K562 (cell line): Measurements from ENCODE around the gene TOMM40L. TPM values are rescaled to one million over a fixed set of nuclear protein-coding genes. Genes with fewer than 3 reads are reported as not detected.

ENCODE experiments used
- CCAR2 ChIP-seq: fragments of 200-400 bp; formaldehyde crosslinking; IDR thresholded peaks from 2 replicates; pipeline ENCODE4 v1.6.1; 2017; ENCODE audit warnings: mild to moderate bottlenecking, low read depth, low read length
- CREB1 ChIP-seq, 2 experiments: sonication (generic) in 1 of 2; formaldehyde crosslinking in 1 of 2; IDR thresholded peaks; 2 replicates each; pipeline versions ENCODE4 v1.6.1 to v1.8.0; 2012 to 2022; ENCODE audit warnings: inconsistent platforms in 1 of 2, mild to moderate bottlenecking in 1 of 2, missing genetic modification reagents in 1 of 2, moderate library complexity in 1 of 2
- DIDO1 ChIP-seq: fragments of 450-650 bp; IDR thresholded peaks from 2 replicates; pipeline ENCODE4 v1.6.1; 2016; ENCODE audit warnings: low read depth, missing biosample characterization, missing genetic modification characterization
- HDAC6 ChIP-seq: IDR thresholded peaks from 2 replicates; pipeline ENCODE4 v1.6.1; 2012; ENCODE audit warnings: low read depth, mild to moderate bottlenecking, control low read depth, inconsistent platforms, low read length, moderate library complexity
- IRF2 ChIP-seq: sonication (generic); formaldehyde crosslinking; IDR thresholded peaks from 2 replicates; pipeline ENCODE4 v1.8.1; 2022; ENCODE audit warnings: mild to moderate bottlenecking, missing genetic modification reagents
- KAT8 ChIP-seq: fragments of 450-650 bp; IDR thresholded peaks from 2 replicates; pipeline ENCODE4 v1.6.1; 2016; ENCODE audit warnings: low read depth, mild to moderate bottlenecking
- PHF21A ChIP-seq: fragments of 450-650 bp; IDR thresholded peaks from 2 replicates; pipeline ENCODE4 v1.6.1; 2017; ENCODE audit warnings: low read depth, borderline replicate concordance
- PTTG1 ChIP-seq: fragments of 450-650 bp; IDR thresholded peaks from 2 replicates; pipeline ENCODE4 v1.6.1; 2016; ENCODE audit warnings: low read depth, mild to moderate bottlenecking, missing genetic modification characterization, missing compliant biosample characterization
- RHOXF2B ChIP-seq: fragments of 250-450 bp; sonication (Bioruptor Pico); conservative IDR thresholded peaks from 2 replicates; pipeline ENCODE4 v1.5.1; 2021
- SMARCA5 ChIP-seq: fragments of 450-650 bp; IDR thresholded peaks from 2 replicates; pipeline ENCODE4 v1.6.1; 2016
- SP2 ChIP-seq: IDR thresholded peaks from 2 replicates; pipeline ENCODE4 v1.6.1; 2011; ENCODE audit warnings: mild to moderate bottlenecking, low read depth, low read length, moderate library complexity; ENCODE audit not compliant: poor library complexity, severe bottlenecking; ENCODE audit errors: extremely low read depth
- SRSF1 ChIP-seq: fragments of 200-400 bp; formaldehyde crosslinking; IDR thresholded peaks from 2 replicates; pipeline ENCODE4 v1.6.1; 2017; ENCODE audit warnings: mild to moderate bottlenecking, low read depth, low read length, moderate library complexity
- TOE1 ChIP-seq, 2 experiments: fragments of 450-650 bp in 1 of 2; sonication (generic) in 1 of 2; formaldehyde crosslinking in 1 of 2; IDR thresholded peaks; 2 replicates each; pipeline versions ENCODE4 v1.7.1 to v1.8.0; 2016 to 2022; ENCODE audit warnings: borderline replicate concordance in 2 of 2, mild to moderate bottlenecking in 2 of 2, antibody characterized with exemption in 1 of 2, inconsistent platforms in 1 of 2, low read depth in 1 of 2, missing genetic modification reagents in 1 of 2, moderate library complexity in 1 of 2
- U2AF1 ChIP-seq: fragments of 200-400 bp; formaldehyde crosslinking; optimal IDR thresholded peaks from 2 replicates; pipeline ENCODE3; 2017; ENCODE audit warnings: mild to moderate bottlenecking, low read depth, low read length, moderate library complexity
- ZNF311 ChIP-seq: fragments of 250-450 bp; sonication (Bioruptor Pico); IDR thresholded peaks from 2 replicates; pipeline ENCODE4 v1.4.0; 2020; ENCODE audit warnings: mild to moderate bottlenecking, moderate library complexity
- polyA plus RNA-seq, 8 experiments: library from polyadenylated mRNA; depleted of rRNA in 4 of 8; stranded (reverse) in 5 of 8; unstranded in 3 of 8; fragments of >200 nt; fragmentation: Nextera tagmentation in 2 of 8; fragmentation: Illumina TruSeq in 1 of 8; extraction: Ambion mirVana in 2 of 8; extraction: Trizol in 1 of 8; gene quantifications; 2 replicates each; pipeline versions ENCODE4 v1.2.1 to v1.2.3, GENCODE V29; 2011 to 2014; ENCODE audit warnings: inconsistent platforms in 1 of 8, missing spikeins in 1 of 8
- total RNA-seq, 7 experiments: library from RNA; depleted of rRNA in 6 of 7; stranded (reverse); fragments of >200 nt in 6 of 7; fragmentation: Illumina TruSeq in 2 of 7; extraction: Trizol in 2 of 7; gene quantifications; 2 replicates each; pipeline versions ENCODE4 v1.2.1 to v1.2.3, GENCODE V29; 2011 to 2021; ENCODE audit warnings: low replicate concordance in 1 of 7
- TF ChIP-seq, protein P1 (sequence below), 2 experiments: fragments of 150-350 bp in 1 of 2; IDR thresholded peaks; 2 replicates each; pipeline ENCODE4 v1.6.1; 2012 to 2016; ENCODE audit warnings: low read depth in 2 of 2, low read length in 2 of 2, mild to moderate bottlenecking in 1 of 2, moderate library complexity in 1 of 2
- TF ChIP-seq, protein P2 (sequence below): sonication (generic); formaldehyde crosslinking; IDR thresholded peaks from 2 replicates; pipeline ENCODE4 v1.8.0; 2022; ENCODE audit warnings: mild to moderate bottlenecking, missing genetic modification reagents
- TF ChIP-seq, protein P3 (sequence below): IDR thresholded peaks from 2 replicates; pipeline ENCODE4 v1.6.1; 2014; ENCODE audit warnings: antibody characterized with exemption

The TOMM40L gene
- total and polyA plus RNA-seq, 9 of the 15 experiments (the other 6 are each of a cell fraction or from before 2014, with no cell fraction given): 9.6 to 33.6 (median 25.2) TPM

DNA sequence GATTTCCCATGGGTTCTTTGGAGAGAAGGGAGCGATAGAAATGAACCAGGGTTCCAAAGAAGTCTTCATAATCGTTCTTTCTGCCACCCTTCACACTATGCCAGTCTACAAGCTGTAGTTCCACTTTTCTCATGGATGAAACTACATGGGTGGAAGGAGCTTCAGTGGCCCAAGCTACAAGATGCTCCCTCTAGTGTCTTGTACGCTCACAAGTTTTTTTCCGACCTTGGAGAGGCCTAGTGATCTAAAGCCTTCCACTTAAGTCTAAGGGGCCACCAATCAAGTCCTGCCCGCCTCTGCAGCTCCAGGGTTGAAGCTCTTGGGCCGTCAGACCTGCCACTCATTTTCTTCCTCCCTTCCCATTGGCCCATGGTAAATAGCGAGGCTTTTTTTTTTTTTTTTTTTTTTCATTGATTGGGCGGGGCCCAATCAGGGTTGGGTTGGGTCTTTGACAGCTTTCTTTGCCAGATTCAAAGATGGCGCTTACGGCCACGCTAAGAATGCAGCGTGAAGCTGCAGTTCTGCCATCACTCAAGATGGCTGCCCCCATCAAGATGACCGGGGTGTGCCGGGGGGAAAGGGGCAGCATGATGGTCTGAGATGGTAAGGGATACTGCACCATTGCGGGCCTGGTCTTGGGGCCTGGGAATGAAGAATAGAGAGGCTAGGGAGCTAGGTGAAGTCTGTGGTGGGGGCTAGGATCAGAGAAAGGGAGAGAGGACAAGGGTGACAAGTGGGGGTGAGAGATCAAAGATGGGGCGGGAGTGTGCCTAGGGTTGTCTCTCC is at the start of gene TOMM40L (continued):
- TF ChIP-seq, protein P1, sequence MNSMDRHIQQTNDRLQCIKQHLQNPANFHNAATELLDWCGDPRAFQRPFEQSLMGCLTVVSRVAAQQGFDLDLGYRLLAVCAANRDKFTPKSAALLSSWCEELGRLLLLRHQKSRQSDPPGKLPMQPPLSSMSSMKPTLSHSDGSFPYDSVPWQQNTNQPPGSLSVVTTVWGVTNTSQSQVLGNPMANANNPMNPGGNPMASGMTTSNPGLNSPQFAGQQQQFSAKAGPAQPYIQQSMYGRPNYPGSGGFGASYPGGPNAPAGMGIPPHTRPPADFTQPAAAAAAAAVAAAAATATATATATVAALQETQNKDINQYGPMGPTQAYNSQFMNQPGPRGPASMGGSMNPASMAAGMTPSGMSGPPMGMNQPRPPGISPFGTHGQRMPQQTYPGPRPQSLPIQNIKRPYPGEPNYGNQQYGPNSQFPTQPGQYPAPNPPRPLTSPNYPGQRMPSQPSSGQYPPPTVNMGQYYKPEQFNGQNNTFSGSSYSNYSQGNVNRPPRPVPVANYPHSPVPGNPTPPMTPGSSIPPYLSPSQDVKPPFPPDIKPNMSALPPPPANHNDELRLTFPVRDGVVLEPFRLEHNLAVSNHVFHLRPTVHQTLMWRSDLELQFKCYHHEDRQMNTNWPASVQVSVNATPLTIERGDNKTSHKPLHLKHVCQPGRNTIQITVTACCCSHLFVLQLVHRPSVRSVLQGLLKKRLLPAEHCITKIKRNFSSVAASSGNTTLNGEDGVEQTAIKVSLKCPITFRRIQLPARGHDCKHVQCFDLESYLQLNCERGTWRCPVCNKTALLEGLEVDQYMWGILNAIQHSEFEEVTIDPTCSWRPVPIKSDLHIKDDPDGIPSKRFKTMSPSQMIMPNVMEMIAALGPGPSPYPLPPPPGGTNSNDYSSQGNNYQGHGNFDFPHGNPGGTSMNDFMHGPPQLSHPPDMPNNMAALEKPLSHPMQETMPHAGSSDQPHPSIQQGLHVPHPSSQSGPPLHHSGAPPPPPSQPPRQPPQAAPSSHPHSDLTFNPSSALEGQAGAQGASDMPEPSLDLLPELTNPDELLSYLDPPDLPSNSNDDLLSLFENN (IDR thresholded peaks at IDR 0.05; ENCODE audit: low read depth in 2 of 2, low read length in 2 of 2): no peak
- TF ChIP-seq PHF21A: no peak
- no peak for TF ChIP-seq KAT8
- TF ChIP-seq CCAR2: no peak
- TF ChIP-seq RHOXF2B (CRISPR knock-in tag): no peak
- peak; percentile 77 for TF ChIP-seq DIDO1 (tag)
- no peak for TF ChIP-seq SMARCA5
- no peak for TF ChIP-seq ZNF311 (CRISPR knock-in tag)
- TF ChIP-seq SRSF1: no peak
- no peak for TF ChIP-seq U2AF1
- peak; percentile 69 for TF ChIP-seq SP2
- no peak for TF ChIP-seq TOE1 (IDR thresholded peaks at IDR 0.05; ENCODE audit: borderline replicate concordance)
- no peak for TF ChIP-seq TOE1 (CRISPR knock-in tag; IDR thresholded peaks at IDR 0.05; ENCODE audit: borderline replicate concordance, low read depth)
- TF ChIP-seq CREB1 (IDR thresholded peaks at IDR 0.05): no peak
- TF ChIP-seq CREB1 (CRISPR knock-in tag; IDR thresholded peaks at IDR 0.05): peak; percentile 27; the same call in 1 of the 2 replicates
- no peak for TF ChIP-seq IRF2 (CRISPR knock-in tag)
- TF ChIP-seq, protein P2, sequence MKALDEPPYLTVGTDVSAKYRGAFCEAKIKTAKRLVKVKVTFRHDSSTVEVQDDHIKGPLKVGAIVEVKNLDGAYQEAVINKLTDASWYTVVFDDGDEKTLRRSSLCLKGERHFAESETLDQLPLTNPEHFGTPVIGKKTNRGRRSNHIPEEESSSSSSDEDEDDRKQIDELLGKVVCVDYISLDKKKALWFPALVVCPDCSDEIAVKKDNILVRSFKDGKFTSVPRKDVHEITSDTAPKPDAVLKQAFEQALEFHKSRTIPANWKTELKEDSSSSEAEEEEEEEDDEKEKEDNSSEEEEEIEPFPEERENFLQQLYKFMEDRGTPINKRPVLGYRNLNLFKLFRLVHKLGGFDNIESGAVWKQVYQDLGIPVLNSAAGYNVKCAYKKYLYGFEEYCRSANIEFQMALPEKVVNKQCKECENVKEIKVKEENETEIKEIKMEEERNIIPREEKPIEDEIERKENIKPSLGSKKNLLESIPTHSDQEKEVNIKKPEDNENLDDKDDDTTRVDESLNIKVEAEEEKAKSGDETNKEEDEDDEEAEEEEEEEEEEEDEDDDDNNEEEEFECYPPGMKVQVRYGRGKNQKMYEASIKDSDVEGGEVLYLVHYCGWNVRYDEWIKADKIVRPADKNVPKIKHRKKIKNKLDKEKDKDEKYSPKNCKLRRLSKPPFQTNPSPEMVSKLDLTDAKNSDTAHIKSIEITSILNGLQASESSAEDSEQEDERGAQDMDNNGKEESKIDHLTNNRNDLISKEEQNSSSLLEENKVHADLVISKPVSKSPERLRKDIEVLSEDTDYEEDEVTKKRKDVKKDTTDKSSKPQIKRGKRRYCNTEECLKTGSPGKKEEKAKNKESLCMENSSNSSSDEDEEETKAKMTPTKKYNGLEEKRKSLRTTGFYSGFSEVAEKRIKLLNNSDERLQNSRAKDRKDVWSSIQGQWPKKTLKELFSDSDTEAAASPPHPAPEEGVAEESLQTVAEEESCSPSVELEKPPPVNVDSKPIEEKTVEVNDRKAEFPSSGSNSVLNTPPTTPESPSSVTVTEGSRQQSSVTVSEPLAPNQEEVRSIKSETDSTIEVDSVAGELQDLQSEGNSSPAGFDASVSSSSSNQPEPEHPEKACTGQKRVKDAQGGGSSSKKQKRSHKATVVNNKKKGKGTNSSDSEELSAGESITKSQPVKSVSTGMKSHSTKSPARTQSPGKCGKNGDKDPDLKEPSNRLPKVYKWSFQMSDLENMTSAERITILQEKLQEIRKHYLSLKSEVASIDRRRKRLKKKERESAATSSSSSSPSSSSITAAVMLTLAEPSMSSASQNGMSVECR: peak; percentile 63; the same call in 1 of the 2 replicates
- TF ChIP-seq PTTG1: no peak
- no peak for TF ChIP-seq HDAC6
- TF ChIP-seq, protein P3, sequence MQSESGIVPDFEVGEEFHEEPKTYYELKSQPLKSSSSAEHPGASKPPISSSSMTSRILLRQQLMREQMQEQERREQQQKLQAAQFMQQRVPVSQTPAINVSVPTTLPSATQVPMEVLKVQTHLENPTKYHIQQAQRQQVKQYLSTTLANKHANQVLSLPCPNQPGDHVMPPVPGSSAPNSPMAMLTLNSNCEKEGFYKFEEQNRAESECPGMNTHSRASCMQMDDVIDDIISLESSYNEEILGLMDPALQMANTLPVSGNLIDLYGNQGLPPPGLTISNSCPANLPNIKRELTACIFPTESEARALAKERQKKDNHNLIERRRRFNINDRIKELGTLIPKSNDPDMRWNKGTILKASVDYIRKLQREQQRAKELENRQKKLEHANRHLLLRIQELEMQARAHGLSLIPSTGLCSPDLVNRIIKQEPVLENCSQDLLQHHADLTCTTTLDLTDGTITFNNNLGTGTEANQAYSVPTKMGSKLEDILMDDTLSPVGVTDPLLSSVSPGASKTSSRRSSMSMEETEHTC: no peak
